Prostate gland (tissue), 2 donors: ENCODE results near the gene SMAD2.
A peak's percentile ranks its signal among the peaks of the same experiment; 100 is the strongest.

Experiments
- CTCF ChIP-seq, 4 experiments: fragments of 200-600 bp in 2 of 4; fragments of 450-650 bp in 2 of 4; sonication (generic) in 2 of 4; IDR thresholded peaks; 1 replicate in 3 of 4; 2 replicates in 1 of 4; pipeline ENCODE4 v1.5.1; 2016 to 2019; ENCODE audit warnings: antibody characterized with exemption in 4 of 4, mild to moderate bottlenecking in 2 of 4, moderate library complexity in 2 of 4
- POLR2A ChIP-seq: fragments of 450-650 bp; IDR thresholded peaks from one replicate; pipeline ENCODE4 v1.6.1; 2016; ENCODE audit warnings: antibody characterized with exemption, mild to moderate bottlenecking
- POLR2AphosphoS5 ChIP-seq: sonication (generic); formaldehyde crosslinking; IDR thresholded peaks from one replicate; pipeline ENCODE4 v1.6.1; 2017; ENCODE audit warnings: antibody characterized with exemption

- TF ChIP-seq CTCF (IDR thresholded peaks at IDR 0.05) (no peak), POLR2AphosphoS5 (peak; percentile 55), POLR2A (no peak)
Observed at GRCh38 chr18:47815486-47816270, 114.8 kb downstream of the SMAD2 start.
